HG02852 (cell line): Measurements from ENCODE around the gene BARHL1.

Experiments used
- ATAC-seq: cut with Tn5 transposase; IDR thresholded peaks from one replicate; pipeline ENCODE4 v1.9.1; 2021; ENCODE audit warnings: mild to moderate bottlenecking, moderate library complexity; ENCODE audit not compliant: unreplicated experiment

BARHL1 gene

GRCh38 chr9:132586830-132587591 lies 4.6 kb downstream of the BARHL1 start:
- ATAC-seq: no peak

GRCh38 chr9:132587592-132587955 lies 5.2 kb downstream of the BARHL1 start:
- no peak for ATAC-seq

- ATAC-seq: no peak
Measured at GRCh38 chr9:132588098-132588497, 5.7 kb downstream of the BARHL1 start.

- no peak for ATAC-seq
Measured at GRCh38 chr9:132588501-132589147, 6.2 kb downstream of the BARHL1 start.

- no peak for ATAC-seq
Measured at GRCh38 chr9:132589148-132590036, 7.0 kb downstream of the BARHL1 start.

GRCh38 chr9:132590037-132590317 lies 7.6 kb downstream of the BARHL1 start:
- no peak for ATAC-seq

GRCh38 chr9:132590318-132591182 lies 8.1 kb downstream of the BARHL1 start:
- no peak for ATAC-seq

GRCh38 chr9:132591244-132591643 lies 8.8 kb downstream of the BARHL1 start:
- no peak for ATAC-seq

- no peak for ATAC-seq
Measured at GRCh38 chr9:132591751-132592314, 9.4 kb downstream of the BARHL1 start.

GRCh38 chr9:132592451-132592850 lies 10.0 kb downstream of the BARHL1 start:
- ATAC-seq: no peak

GRCh38 chr9:132594412-132594811 lies 12.0 kb downstream of the BARHL1 start:
- ATAC-seq: no peak

GRCh38 chr9:132595319-132595718 lies 12.9 kb downstream of the BARHL1 start:
- no peak for ATAC-seq

GRCh38 chr9:132596200-132596599 lies 13.8 kb downstream of the BARHL1 start:
- ATAC-seq: no peak

- ATAC-seq: no peak
Measured at GRCh38 chr9:132597073-132597775, 14.8 kb downstream of the BARHL1 start.

GRCh38 chr9:132600326-132600984 lies 18.0 kb downstream of the BARHL1 start:
- no peak for ATAC-seq

- ATAC-seq: no peak
Measured at GRCh38 chr9:132602207-132602606, 19.8 kb downstream of the BARHL1 start.

GRCh38 chr9:132605387-132605786 lies 23.0 kb downstream of the BARHL1 start:
- no peak for ATAC-seq

GRCh38 chr9:132606066-132606465 lies 23.7 kb downstream of the BARHL1 start:
- no peak for ATAC-seq

GRCh38 chr9:132609184-132609583 lies 26.8 kb downstream of the BARHL1 start:
- no peak for ATAC-seq
